Loucy (cell line): Measurements from ENCODE around the gene PRR5.

ENCODE experiments used
- CTCF ChIP-seq: fragments of 200-600 bp; sonication (generic); conservative IDR thresholded peaks from 2 replicates; pipeline ENCODE4 v1.5.1; 2014; ENCODE audit warnings: mild to moderate bottlenecking, antibody characterized with exemption, low read length
- EZH2phosphoT487 ChIP-seq: fragments of 200-600 bp; IDR thresholded peaks from 2 replicates; pipeline ENCODE4 v1.6.1; 2018; ENCODE audit warnings: antibody characterized with exemption, mild to moderate bottlenecking, moderate library complexity, borderline replicate concordance

- TF ChIP-seq CTCF (no peak), EZH2phosphoT487 (no peak)
Observed at GRCh38 chr22:44707178-44707577, 5.2 kb downstream of the PRR5 start.
